Upper lobe of left lung (tissue), 6 donors: Measurements from ENCODE around the gene ACTC1. TPM values are rescaled to one million over a fixed set of nuclear protein-coding genes. Genes with fewer than 3 reads are reported as not detected.
A peak's percentile ranks its signal among the peaks of the same experiment; 100 is the strongest.

Experiments
- ATAC-seq, 2 donors: fragments of 200-7000 bp; cut with Tn5 transposase; one replicate each; pipeline ENCODE4 v1.9.1; 2022; ENCODE audit warnings: mild to moderate bottlenecking in 2 of 2, moderate library complexity in 2 of 2; ENCODE audit not compliant: low FRiP score in 2 of 2
- DNase-seq, 2 donors: peaks; one replicate each; pipeline ENCODE4 v3.0.0-alpha.2; 2019 to 2020
- H3K27ac ChIP-seq, 4 donors: fragments of 200-600 bp; sonication (generic); one replicate each; pipeline ENCODE4 v1.5.1; 2016 to 2019
- H3K27me3 ChIP-seq, 4 donors: fragments of 200-600 bp; sonication (generic); one replicate each; pipeline ENCODE4 v1.5.1; 2017 to 2019
- H3K36me3 ChIP-seq, 4 donors: fragments of 200-600 bp; sonication (generic); one replicate each; pipeline ENCODE4 v1.5.1; 2016 to 2019
- H3K4me1 ChIP-seq, 4 donors: fragments of 200-600 bp; sonication (generic); one replicate each; pipeline ENCODE4 v1.5.1; 2018 to 2019
- H3K4me3 ChIP-seq, 4 donors: fragments of 200-600 bp; sonication (generic); one replicate each; pipeline ENCODE4 v1.5.1; 2017 to 2019; ENCODE audit warnings: mild to moderate bottlenecking in 2 of 4, moderate library complexity in 1 of 4
- H3K9me3 ChIP-seq, 4 donors: fragments of 200-600 bp; sonication (generic); one replicate each; pipeline ENCODE4 v1.5.1; 2018 to 2019
- CTCF ChIP-seq, 6 experiments: fragments of 450-650 bp in 4 of 6; fragments of 200-600 bp in 2 of 6; sonication (generic) in 2 of 6; IDR thresholded peaks; one replicate each; pipeline ENCODE4 v1.5.1; 2016 to 2019; ENCODE audit warnings: antibody characterized with exemption in 6 of 6
- EP300 ChIP-seq, 4 donors: sonication (generic); formaldehyde crosslinking; IDR thresholded peaks; one replicate each; pipeline ENCODE4 v1.5.1; 2017; ENCODE audit warnings: antibody characterized with exemption in 4 of 4, control low read depth in 2 of 4
- POLR2A ChIP-seq, 4 donors: fragments of 450-650 bp; IDR thresholded peaks; one replicate each; pipeline ENCODE4 v1.5.1; 2016 to 2017; ENCODE audit warnings: antibody characterized with exemption in 4 of 4, mild to moderate bottlenecking in 2 of 4
- POLR2AphosphoS5 ChIP-seq, 2 donors: sonication (generic); formaldehyde crosslinking; IDR thresholded peaks; one replicate each; pipeline ENCODE4 v1.5.1; 2017; ENCODE audit warnings: antibody characterized with exemption in 2 of 2
- WGBS, 2 donors: methylation state at CpG; one replicate each; pipeline ENCODE4 v1.1.5; 2017 to 2018; 5-methylcytosine and 5-hydroxymethylcytosine counted together
- total RNA-seq, 6 donors: library from RNA; depleted of rRNA in 4 of 6; stranded (reverse); fragments of >200 nt in 4 of 6; gene quantifications; one replicate each; pipeline versions ENCODE4 v1.1.0 to v1.2.1, GENCODE V29; 2016 to 2021
- donor health status: DM: no; HTN: no; CAD: no; lungs with moderate emphysema.
- donor health status: DM: no; HTN: yes; CAD: no; lungs with severe emphysema.

ACTC1 gene
- not detected for total RNA-seq

DNA sequence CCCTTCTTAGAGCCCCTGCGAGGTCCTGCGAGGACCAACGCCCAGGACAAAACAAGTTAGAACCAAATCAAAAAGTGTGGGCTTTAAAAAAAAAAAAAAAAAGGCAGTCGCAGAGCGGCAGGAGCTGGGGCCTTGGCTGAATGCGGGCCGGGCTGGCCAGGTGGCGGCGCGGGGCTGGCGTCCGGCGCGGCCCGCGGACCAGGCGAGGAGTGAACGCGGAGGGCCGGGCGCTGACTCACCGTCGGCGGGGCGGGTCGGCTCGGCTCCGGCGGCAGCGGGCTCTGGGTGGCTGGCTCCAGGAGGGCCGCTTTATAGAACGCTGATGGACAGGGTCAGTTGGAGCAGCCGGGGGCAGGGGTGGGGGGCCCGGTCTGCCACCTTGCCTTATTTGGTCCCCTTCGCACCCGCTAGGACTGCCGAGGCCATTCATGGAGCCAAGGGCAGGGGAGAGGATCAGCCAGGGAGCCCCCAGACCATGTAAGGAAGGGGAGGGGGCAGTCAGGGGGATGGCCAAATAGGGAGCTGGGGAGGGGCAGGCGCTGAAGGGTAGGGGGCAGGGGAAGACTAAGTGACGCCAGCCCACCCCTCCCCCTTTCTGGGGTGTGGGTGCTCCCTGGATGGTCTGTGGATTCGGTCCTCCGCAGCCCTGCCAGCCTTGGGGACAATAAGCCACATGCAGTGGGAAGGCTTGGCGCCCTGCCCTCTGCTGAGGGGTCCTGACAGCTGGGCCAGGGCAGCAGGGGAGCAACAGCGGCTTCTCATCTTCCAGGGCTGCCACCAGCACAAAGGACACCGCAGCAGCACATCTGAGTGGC, at the start of gene ACTC1:
Gene ACTC1 (minus strand): TSS at position 283 of the 815 bp plus-strand sequence. CDS start 741 bp downstream, outside the sequence.
- WGBS, 2 donors, result 3 to 14% methylated on average over 27 to 41 of the region's 44 CpGs
- Histone ChIP-seq H3K27me3 (peaks cover 0 to 18% (median 8%) of the 10 kb centered on the region in 4 donors), H3K4me1 (peaks cover 0 to 16% (median 1%) of the 10 kb centered on the region in 4 donors), H3K9me3 (no peaks in the 10 kb centered on the region), H3K27ac (no peak within 1 kb of the TSS), H3K4me3 (peak within 1 kb of the TSS in 2 of 4 donors; percentile 2 to 10), H3K36me3 (no peaks in the 10 kb centered on the region)
- ATAC-seq (peak; percentile 13 to 75), DNase-seq (peak in 1 of 2 donors; percentile 87)
- TF ChIP-seq EP300 (IDR thresholded peaks at IDR 0.05), result no peak
- TF ChIP-seq CTCF (IDR thresholded peaks at IDR 0.05), result no peak
- no peak for TF ChIP-seq POLR2AphosphoS5 (IDR thresholded peaks at IDR 0.05)
- TF ChIP-seq POLR2A (IDR thresholded peaks at IDR 0.05), result no peak

DNA sequence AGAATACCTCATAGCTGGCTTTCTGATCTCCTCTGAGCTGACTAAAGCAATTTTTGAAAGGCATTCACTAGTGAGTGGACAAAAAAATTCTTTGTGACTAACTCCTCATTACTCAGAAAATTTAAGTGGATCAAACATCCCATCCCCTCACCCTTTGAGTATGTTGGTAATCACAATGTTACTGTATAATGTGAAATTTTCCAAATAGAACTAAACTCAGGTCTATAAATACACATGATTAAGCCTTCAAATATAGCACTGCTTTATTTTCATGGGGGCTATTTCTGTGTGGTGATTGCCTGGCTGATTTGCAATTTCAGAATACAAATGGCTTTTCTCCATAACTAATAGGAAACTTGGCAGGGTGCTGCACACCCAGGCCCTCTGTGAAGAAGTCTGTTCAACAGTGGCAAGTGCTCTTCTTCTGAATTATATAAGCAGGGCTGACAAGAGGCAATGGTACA, 45.9 kb upstream of the ACTC1 start:
- ATAC-seq, result no peak
- no peaks in the 10 kb centered on the region for H3K9me3 ChIP-seq

DNA sequence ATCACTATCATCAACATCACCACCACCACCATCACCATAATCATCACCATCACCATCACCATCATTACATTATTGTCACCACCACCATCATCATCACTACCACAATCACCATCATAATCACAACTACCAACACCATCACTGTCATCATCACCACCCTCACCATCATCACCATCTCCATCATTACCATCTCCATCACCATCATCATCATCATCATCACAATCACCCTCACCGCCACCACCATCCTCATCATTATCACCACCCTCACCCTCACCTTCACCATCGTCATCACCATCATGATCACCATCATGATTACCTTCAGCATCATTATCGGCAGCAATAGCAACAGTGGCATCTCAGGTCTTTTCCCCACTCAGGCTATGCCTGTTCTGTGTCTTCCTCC, 42.9 kb upstream of the ACTC1 start:
- no peak for ATAC-seq
- H3K27ac ChIP-seq, result no peak overlapping the region
- H3K36me3 ChIP-seq, result no peaks in the 10 kb centered on the region
- H3K9me3 ChIP-seq, result no peaks in the 10 kb centered on the region
- no peaks in the 10 kb centered on the region for H3K4me1 ChIP-seq
- H3K27me3 ChIP-seq, result no peaks in the 10 kb centered on the region
- no peak for DNase-seq
- no peak overlapping the region for H3K4me3 ChIP-seq
- TF ChIP-seq POLR2A (IDR thresholded peaks at IDR 0.05) (no peak), POLR2AphosphoS5 (IDR thresholded peaks at IDR 0.05) (no peak), EP300 (IDR thresholded peaks at IDR 0.05) (no peak), CTCF (IDR thresholded peaks at IDR 0.05) (no peak)
- WGBS, 2 donors, result 96 to 97% methylated on average over 3 of the region's 3 CpGs

More for the DNA sequence above, 45.9 kb upstream of the ACTC1 start:
- DNase-seq, result no peak
- Histone ChIP-seq H3K4me3 (no peak overlapping the region), H3K4me1 (no peaks in the 10 kb centered on the region), H3K27me3 (no peaks in the 10 kb centered on the region), H3K27ac (no peak overlapping the region), H3K36me3 (no peaks in the 10 kb centered on the region)
- TF ChIP-seq POLR2AphosphoS5 (IDR thresholded peaks at IDR 0.05) (no peak), EP300 (IDR thresholded peaks at IDR 0.05) (no peak), CTCF (IDR thresholded peaks at IDR 0.05) (no peak), POLR2A (IDR thresholded peaks at IDR 0.05) (no peak)

DNA sequence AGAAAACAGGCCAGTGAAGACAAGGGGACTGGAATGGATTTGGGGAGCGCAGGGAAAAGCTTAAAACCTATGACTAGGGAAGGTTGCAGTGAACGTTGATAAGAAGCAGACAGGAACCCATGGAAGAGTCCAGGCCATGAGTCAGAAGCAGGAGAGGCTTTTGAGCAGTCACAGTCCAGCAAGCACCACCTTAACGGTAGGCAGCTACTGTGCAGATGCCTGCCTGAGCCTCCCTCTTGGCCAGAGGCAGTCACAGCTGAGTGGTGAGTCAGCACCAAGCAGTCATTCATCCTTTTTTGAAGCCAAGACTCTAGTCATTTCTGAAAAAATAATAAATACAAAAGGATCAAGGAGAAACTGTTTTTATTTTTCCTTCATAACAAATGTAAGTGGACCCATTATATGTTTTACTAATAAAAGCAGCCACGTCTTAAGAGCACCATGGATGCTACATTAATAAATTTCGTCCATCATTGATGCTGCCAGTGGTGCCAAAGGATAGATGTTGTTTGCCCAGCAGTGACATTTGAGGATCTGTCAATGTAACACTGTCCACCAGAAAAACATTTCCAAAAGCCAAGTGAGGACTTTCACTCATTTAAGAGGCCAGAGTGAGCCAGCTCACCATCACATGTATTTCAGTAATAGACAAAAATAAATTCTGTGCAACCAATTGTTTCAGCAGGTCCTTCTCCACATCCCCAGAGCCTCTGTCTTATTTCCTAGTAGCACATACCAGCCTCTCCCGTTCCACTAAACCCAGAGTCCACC, 42.1 kb upstream of the ACTC1 start:
- H3K9me3 ChIP-seq, result no peaks in the 10 kb centered on the region
- TF ChIP-seq POLR2AphosphoS5 (IDR thresholded peaks at IDR 0.05), result no peak
- TF ChIP-seq CTCF (IDR thresholded peaks at IDR 0.05), result no peak
- TF ChIP-seq POLR2A (IDR thresholded peaks at IDR 0.05), result no peak
- TF ChIP-seq EP300 (IDR thresholded peaks at IDR 0.05), result no peak
- H3K27me3 ChIP-seq, result no peaks in the 10 kb centered on the region
- H3K4me3 ChIP-seq, result no peak overlapping the region
- H3K4me1 ChIP-seq, result no peaks in the 10 kb centered on the region
- DNase-seq (no peak), ATAC-seq (no peak)
- WGBS, 2 donors, result 74 to 80% methylated on average over 6 of the region's 6 CpGs
- H3K36me3 ChIP-seq, result no peaks in the 10 kb centered on the region
- no peak overlapping the region for H3K27ac ChIP-seq
